ENCODE measurements around the gene ZNF541. TPM values are rescaled to one million over a fixed set of nuclear protein-coding genes. Genes with fewer than 3 reads are reported as not detected.
"Not testable (repeated sequence)": the region's sequence is repeated elsewhere in the genome, so short reads cannot be mapped to it uniquely, and the experiment has no call there.

The ZNF541 gene
- polyA plus RNA-seq, 12 donors, result 0.05 to 0.17 (median 0.11) TPM; not detected in 5

DNA sequence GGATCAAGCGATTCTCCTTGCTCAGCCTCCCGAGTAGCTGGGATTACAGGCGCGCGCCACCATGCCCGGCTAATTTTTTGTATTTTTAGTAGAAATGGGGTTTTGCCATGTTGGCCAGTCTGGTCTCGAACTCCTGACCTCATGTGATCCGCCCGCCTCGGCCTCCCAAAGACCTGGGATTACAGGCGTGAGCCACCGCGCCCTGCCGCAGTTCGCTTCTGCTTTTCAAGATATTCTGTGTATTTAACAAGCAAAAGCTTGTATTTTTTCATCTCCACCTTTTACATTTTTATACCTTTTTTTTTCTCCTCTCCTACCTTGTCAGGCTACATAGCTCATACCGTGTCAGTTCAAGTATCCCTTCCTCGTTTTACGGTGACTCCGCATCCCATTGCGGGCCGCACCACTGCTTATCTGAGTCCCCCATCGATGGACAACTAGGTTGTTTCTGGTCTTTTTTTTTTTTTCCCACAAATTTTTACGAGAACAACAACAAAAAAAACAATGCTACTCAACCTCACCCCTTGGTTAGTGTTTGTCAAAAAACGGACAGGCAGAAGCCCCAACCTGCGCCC is 26.8 kb upstream of the ZNF541 start:
- DNase-seq, result not testable (repeated sequence)

DNA sequence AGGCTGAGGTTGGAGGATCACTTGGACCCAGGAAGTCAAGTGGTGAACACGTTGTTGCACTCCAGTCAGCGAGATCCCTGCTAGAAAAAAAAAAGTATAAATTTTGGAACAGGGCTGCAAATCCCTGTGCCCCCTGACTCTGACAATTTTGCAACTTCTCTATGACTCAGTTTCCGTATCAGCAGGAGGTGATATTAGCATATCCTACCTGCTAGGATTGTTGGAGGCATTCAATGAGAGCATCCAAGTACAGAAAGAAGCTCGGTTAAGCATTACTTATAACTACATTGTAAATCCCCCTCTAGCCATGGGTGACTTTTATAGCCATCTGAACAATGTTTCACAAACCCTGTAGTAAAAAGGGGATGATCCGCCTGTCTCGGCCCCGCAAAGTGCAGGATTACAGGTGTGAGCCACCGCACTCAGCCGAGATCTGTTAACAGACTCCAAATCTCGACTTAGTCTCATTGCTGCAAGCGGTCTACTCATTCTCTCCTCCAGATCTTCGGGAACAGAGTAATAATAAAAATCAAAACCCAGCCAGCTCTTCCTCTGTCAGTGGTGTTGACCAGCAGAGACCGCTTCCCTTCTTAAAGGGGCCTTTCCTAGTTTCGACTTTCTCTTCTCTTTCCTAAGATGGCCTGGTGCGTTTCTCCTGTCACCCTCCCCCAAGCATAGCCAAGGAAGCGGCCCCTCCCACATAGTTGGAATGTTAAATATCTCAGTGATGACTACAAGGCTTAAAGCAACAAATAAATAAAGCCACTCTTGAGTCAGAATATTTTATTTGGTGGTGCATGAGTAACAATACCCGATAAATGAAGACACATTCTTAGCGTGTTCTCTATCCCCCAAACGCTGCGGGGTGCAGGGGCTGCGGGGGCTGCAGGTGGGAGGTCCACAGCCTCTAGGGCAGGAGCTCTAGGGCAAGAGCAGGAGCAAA is 25.7 kb upstream of the ZNF541 start:
- DNase-seq, result peak; percentile 39

GRCh38 chr19:47595944-47596343 is 23.0 kb upstream of the ZNF541 start:
- DNase-seq, result no peak

DNA sequence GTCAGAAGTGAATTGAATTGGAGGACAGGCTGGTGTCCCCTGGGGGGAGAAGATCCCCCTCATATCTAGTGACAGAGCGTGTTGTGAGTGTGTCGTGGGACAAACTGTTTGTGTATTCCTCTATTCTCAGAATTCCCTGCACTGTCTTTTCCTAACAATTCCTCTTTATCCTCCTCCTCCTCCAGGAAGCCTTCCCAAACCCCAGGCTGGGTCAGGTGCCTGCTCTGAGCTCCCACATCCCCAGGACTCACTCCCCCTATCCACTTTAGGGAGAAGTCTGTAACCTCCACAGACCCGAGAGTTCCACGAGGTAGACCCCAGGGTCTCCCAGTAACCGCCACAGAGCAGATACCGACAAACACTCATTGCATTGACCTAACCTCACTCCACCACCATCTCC is 20.9 kb upstream of the ZNF541 start:
- no peak for DNase-seq

DNA sequence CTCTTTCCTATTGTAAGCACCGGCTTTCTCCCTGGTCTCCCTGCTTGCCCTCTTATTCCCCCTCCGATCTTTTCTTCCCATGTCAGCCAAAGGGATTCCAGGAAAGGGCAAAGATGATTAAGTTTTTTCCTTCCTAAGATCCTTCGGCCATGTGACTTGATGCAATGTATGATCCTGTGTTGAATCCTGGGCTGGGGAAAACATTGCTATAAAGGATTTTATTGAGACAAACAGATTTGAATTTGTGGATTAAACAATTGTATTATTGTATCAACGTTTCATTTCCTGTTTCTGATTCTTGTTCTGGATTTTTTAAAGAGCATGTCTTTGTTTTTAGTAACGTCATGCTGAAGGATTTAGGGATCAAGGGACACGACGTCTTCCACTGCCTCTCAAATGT is 16.9 kb upstream of the ZNF541 start:
- no peak for DNase-seq

DNA sequence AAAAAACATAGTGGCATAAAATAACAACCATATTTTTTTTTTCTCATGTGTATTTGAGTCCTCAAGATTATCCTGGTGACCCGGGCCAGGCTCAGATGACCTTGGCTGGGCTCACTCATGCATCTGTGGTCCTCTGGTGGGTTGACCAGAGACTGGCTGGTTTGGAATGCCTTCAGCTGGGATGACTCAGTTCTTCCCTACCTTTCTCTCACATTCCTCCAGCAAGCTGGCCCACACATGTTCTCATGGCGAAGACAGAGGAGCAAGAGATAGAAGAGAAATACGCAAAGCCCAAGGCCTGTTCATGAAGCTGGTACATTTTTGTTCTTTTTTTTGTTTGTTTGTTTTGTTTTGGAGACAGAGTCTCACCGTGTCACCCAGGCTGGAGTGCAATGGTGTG is 14.3 kb upstream of the ZNF541 start:
- DNase-seq, result no peak

DNA sequence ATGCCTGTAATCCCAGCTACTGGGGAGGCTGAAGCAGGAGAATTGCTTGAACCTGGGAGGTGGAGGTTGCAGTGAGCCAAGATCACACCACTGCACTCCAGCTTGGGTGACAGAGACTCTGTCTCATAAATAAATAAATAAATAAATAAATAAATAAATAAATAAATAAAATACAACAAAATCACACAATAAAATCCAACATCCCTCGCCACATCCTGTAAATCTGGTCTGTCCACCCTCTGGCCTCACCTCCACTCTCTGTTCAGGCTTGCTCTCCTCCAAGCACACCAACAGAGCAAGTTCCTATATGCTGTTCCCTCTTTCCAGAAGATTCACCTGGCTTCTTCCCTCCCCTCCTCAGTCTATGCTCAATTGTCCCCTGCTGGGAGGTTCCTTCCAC is 10.2 kb upstream of the ZNF541 start:
- not testable (repeated sequence) for DNase-seq

DNA sequence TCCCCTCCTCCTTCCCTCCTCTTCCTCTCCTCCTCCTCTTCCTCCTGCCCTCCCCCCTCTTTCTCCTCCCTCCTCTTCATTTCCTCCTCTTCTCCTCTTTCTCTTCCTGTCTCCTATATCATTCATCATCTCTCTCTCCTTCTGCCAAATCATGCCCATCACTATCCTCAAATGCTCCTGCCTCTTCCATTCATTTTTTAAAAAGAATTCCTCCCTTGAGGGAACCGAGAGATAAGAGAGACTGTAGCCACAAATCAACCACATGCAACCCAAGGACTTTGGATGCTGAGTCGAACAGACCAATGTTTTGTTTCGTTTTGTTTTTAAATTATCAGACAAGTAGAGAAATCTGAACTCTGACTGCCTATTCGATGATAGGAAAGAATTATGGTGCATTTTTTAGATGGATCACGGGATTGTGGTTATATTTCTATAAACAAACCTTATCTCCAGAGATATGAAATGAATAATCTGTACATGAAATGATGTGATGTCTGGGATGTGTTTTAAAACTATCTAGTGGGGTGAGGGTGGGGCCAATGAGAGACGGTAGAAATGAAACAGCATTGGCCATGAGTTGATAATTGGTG is 9.5 kb upstream of the ZNF541 start:
- DNase-seq, result no peak

GRCh38 chr19:47581605-47582319 is 8.8 kb upstream of the ZNF541 start:
- DNase-seq, result no peak

- DNase-seq, result no peak
These were observed 7.4 kb upstream of the ZNF541 start for GRCh38 chr19:47580397-47580796.

- DNase-seq, result no peak
These were observed 313 bp downstream of the ZNF541 start for GRCh38 chr19:47572635-47573034.

DNA sequence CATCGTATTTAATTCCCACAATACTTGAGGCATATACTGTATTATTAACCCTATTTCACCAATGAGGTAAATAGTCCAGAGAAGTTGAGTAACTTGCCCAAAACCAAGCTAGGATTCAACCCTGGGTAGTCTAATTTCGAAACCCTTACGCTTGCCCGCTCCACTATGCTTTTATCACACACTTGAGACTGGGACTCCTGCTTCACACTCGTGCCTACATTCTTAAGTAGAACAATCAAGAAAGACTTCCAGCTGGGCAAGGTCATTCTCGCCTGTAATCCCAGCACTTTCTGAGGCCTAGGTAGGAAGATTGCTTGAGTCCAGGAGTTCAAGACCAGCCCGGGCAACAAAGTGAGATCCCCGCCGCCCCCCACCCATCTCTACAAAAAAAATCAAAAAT is 3.6 kb downstream of the ZNF541 start:
- no peak for DNase-seq

GRCh38 chr19:47564081-47564480 is 8.9 kb downstream of the ZNF541 start:
- DNase-seq, result no peak

DNA sequence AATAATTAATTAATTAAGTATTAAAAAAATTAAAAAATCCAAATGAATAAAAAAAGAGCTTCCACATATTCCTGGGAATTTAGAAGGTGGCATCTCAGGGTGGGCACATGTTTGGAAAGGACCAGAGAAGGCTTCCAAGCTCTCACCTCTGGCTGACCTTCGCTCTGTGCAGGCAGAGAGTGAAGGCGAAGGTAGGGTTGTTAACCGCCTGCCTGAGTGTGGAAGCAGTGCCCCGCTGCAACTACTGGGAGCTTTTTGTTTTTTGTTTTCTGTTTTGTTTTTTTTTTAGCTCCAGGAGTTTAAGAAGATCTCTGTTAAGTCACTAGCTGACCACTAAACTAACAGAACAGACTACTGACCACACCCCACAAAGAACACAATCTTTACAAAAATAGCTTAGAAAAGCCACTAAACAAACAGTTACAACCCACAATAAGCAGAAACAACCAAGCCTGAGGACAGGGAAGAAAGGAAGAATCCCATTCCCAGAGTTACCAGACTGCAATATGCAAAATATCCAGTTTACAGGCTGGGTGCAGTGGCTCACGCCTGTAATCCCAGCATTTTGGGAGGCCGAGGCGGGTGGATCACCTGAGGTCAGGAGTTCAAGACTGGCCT is 11.4 kb downstream of the ZNF541 start:
- no peak for DNase-seq

DNA sequence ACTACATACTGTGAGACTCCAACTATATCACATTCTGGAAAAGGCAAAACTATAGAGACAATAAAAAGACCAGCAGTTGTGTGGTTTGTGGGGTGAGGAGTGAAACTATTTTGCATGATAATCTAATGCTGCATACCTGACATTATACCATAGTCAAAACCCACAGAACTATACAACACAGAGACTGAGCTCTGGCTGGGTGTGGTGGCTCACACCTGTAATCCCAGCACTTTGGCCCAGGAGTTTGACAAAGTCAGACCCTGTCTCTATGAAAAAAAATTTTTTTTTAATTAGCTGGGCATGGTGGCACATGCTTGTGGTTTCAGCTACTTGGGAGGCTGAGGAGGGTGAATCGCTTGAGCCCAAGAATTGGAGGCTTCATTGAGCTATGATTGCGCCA is 11.9 kb downstream of the ZNF541 start:
- DNase-seq, result no peak

- DNase-seq, result no peak
These were observed 22.8 kb downstream of the ZNF541 start for GRCh38 chr19:47550129-47550528.

- DNase-seq, result no peak
These were observed 23.6 kb downstream of the ZNF541 start for GRCh38 chr19:47549261-47549862.

DNA sequence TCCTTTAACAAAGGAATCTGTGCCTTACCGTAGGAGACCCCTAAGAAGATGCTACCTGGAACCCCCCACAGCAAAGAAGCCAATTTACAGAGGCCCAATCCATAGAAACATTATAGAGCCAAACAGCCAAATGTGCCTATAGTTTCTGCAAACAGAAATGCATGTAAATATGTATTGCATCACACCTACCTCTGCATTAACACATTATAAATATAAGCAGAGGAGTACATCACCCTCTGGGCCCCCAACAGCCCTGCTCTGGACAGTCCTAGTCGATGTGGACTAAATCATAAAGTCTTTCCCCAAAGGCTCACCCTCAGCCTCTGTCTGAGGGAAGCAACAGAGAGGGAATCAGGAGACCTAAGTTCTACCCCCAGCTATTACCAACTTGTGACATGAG is 25.7 kb downstream of the ZNF541 start:
- DNase-seq, result no peak

DNA sequence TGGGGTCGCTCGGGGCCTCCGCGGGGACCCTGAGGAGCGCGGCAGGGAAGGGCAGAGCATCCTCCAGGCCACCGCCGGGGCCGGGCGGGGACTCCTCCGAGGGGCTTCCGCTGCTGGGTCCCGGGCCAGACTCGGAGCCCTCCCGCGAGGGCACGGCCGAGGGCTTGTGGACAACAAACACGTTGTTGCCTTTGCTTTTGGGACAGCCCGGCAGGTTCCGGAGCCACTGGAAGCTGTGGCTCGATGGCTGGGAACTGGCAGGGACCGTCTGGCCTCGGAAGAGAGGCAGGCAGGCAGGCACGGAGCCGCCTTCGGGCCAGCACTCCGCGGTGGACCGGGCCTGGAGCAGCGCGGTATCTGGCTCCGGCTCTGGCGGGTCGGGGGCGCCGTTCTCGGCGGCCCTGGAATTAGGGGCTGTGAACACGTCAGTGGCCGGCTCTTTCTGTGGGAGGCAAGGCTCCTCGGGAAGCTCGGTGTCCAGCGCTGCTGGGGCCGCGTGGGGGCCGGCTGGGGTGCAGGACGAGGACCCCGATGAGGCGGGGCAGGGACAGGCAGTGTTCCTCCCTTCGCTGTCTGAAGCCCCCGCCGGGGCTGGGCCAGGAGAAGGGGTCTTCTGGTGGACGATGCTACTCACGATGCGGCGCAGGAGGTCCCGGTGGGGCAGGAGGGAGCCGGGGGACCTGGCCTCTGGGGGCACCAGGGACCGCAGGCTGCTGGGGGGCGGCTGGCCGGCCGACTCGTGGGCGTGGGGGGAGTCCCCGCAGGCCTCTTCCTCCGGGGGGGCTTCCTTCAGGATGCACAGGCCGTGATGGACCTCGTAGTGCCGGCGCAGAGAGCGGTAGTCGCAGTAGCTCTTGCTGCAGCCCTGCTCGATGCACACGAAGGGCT is 27.6 kb downstream of the ZNF541 start:
- no peak for DNase-seq

DNA sequence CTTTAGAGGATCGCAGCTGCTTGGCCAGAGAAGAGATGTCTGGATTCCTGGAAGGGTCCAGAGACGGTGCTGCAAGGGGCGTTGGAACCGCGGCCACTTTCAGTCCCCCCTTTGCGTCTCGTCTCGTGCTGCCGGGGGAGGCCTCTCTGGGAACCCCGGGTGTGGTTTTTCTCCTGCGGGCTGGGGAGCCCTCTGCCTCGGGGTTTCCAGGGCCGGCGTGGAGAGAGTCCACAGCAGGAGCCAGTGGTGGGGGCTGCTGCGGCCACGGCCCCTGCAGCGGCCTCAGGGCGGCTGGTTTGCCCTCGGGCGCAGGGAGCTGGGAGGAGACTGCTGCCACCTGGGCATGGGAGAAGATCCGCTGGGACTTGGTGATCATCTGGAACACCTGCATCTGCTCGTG is 28.5 kb downstream of the ZNF541 start:
- no peak for DNase-seq
